Effector CD8-positive, alpha-beta T cell (primary cell): ENCODE results near the gene IFNA13.

Experiments
- DNase-seq: peaks from one replicate; lab custom pipeline; 2025; lab: John Stamatoyannopoulos, UW

IFNA13 gene

DNA sequence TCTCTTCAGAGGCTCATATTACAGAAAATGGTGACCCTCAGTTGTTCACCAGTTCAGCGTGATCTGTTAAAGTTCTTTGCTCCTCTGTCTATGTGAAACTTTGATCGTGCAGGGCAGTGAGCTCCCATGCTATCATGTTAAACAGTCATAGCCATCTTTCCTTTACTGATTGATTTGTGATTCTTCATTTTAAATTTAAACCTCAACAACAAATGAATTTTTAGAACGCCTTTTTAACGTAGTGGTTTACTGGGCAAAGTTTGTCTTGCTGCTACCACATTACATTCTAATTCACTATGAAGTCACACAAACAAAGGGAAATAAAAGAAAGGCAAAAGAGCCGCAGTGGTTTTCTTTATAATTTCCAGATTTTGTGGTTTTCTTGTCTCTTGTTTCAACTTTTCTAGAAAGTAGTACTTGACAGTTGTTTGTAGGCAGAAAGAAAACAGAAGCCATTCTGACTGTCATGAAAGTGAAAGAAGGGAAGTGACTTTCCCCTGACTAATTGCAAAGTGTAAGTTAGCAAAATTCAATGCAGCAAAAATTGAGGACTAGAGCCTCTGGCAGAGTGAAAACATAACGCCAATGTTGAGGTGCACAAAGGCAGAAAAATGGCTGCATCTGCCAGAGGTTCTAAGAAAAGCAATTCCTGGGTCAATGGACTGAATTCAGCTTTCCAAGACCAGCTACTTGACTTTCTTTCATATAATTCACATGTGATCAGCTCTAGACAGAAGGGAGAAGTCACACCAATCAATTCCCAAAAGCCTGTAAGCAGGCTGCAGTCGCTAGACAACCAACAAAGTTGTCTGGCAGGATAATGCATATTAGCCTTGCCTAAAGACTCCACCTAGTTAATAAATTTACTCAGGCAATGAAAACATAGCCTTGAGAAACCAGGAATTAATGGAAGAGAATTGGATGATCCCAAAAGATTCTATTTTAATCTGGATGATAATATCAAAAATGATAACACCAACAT lies 10.1 kb downstream of the IFNA13 start:
- no peak for DNase-seq

DNA sequence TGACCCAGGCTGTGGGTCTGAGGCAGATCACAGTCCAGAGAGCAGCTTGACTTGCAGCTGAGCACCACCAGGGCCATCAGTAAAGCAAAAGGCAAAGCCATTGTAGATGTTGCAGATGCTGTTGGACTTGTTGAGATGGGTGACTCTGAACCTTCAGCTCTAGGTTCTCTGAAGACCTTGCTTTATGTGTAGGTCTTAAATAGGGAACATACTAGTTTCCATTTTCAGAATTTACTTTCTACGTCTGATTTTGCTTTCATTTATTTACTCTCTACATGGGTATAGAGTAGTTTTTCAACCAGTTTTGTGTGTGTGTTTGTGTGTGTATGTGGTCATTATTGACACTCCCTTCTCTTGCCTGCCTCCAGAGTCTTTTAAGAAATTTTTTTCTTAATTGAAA lies 17.1 kb downstream of the IFNA13 start, which contains the start of gene IFNA6:
Gene IFNA6 (minus strand): TSS at position 101 of the 400 bp plus-strand sequence. CDS start 0 bp downstream, at position 101.
- DNase-seq, result no peak

DNA sequence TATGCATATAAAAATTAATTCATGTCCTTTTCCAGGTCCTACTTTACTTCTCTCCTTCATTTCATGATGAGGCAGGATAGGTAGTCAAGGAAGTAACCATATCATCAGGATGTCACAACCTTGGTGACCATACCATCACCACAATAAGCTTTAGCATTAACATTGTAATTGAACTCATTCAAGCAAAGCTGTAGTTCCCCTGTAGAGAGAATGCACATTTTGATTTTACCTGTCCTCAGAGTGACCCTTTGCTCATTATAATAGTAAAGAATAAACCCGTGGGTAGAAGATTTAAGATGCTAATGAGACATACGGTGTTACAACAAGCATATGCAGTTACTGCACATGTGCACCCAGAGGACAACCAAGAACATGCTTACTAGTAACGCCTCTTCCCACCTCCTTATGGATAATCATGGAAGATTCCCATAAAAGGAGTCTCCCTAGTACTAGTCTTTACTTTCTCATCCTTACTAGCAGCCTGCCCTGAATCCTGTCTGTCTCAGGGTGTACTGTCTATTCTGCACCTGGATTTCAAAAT lies 19.4 kb downstream of the IFNA13 start:
- DNase-seq, result no peak

DNA sequence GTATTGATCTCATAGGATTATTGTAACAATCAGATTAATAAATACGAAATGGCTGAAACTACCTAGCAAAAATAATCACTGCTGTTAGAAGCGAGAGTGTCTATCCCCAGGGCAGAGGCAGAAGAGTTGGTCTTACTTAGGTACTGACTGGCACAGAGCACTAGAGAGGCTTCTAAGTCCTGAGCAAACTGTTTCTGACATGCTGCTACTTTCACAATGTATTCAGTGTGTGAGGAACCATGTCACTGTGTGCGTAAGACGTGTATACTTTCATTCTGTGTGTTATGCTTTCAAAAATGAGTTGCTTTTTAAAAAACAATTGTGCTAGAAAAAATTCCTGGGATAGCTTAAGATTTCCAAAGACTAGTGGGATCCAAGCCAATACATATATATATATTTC lies 27.1 kb downstream of the IFNA13 start:
- DNase-seq, result no peak

DNA sequence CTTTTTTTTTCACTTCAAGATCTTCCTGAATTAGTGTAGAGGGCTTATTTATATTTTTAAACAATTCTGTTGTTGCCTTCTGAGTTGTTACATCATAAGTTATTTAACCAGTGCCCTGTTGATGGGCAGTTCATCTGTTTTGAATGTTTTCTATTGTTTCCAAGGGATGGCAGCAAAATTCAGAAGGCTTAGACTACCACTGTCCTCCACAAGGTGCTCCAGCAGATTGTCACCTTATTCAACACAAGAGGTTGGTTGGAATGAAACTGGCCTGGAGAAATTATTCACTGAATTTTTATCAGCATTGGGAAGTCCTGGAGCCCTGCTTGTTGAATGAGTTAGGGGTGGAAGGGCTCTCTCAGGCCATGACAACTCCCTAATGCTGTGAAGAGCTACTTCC lies 31.4 kb downstream of the IFNA13 start:
- DNase-seq, result no peak

DNA sequence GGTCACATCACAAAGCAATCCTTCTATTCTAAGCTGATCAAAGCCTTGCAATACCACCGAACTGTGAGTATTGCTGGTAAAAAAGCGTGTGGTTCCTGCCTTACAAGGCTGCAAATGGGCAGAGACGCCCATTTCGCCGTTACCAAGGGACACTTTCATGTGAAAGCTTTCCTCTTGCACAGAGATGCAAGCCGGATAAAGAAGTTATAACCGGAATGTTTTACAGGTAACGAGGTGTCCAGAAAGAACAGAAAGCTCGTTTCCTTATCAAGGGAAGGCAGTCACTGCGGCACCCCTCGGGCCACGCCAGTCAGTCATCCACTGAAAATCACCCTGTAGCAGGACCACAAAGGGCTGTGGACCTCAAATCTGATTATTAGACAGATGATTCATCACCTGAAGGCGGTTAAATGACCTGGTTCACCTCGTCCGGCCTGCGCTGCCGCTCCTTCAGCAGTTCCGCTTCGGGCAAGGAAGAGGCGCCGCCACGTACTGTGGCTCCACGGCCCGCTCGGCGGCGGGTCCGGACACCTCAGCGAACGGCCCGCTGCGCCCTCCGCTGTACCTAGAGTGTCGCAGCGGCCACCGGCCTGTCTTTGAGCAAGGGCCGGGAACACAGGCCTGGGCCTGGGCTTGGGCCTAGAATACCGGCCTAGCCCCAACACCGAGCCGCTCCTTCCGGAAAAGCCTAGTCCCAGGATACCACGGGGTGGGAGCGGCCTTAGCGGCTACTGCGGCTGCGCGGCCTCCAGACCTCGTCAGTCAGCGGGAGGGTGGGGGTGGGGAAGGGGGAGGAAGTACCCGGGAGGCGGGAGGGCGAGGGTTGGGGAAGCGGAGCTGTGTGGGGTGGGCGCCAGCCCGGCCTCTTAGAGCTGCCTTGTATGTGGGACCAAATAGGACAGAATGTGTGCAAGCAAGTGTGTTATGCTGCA lies 32.9 kb downstream of the IFNA13 start, which contains the start of gene KLHL9:
Gene KLHL9 (minus strand): TSS at position 704 of the 932 bp plus-strand sequence. CDS start 545 bp downstream, at position 159.
- DNase-seq, result peak; percentile 84

DNA sequence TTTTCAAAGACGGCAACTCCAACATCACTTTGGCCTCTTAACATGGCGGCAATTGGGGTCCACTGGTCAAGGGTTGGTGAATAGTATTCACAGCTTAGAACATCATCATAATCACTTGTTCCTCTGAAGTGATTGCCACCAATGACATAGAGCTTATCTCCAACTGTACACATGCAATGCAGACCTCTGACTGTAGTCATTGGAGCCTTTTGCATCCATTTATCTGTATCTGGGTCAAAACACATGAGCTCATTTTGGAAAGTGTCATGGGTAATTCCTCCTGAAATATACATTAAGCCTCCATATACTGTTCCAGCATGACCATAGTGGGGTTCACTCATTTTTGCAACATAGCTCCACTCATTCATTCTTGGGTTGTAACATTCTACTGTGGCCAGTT lies 34.6 kb downstream of the IFNA13 start:
- DNase-seq, result no peak

DNA sequence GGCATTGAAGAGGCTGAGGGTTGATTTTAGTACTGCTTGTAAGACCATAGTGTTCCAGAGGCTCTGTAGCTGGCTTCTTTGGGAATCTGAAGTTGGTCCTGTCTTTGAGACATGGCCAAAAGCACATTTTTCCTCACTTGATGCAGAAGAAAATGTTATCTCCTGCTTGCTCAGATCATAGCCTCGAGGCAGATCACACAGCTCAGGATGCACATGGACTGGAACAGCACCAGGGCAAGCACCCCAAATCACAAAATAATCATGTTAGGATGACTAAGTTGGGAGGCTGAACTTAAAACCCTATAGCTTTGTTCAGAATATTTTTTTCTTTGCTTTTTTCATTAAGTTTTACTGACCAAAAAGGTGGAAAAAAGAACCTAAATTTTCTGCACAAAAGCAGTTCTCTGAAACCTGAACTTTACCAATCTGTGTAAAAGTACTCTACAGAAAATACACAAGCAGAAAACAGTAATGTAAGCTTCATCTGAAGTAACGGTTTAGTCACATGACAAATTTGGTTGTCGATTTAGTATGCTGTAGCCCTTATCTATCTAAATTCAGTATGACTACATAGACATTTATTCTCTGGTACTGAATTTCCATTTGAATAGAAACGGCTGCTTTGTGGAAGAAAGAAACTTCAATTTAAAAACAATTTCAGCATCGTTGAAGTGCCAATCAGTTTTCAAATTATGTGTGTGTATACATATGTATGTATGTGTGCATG lies 36.0 kb downstream of the IFNA13 start:
- DNase-seq, result no peak

DNA sequence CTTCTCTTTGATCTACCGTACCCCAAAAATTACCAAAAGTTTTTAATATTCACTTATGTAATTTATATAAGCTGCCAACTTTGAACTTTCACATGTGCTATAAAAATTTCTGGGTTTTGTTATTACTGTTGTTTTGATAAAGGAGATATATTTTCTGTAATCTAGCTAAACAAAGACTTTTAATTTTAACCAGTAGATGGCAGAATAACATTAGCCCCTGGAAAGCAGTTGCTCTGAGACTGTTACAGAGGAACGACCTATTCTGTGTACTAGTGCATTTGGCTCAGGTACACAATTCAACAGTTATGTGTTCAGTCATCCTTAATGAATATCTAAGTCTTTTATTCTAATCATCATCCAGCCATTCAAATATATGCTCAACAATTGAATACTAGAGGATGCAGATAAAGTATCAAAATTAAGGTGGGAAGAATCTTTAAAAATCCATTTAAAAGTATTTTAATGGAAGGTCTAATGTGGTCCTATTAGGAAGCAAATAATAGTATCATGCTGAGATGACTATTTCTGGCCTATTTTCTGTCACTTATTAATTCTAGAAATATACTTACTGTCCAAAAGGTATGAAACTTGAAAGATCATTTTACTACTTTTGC lies 41.2 kb downstream of the IFNA13 start:
- DNase-seq, result no peak

DNA sequence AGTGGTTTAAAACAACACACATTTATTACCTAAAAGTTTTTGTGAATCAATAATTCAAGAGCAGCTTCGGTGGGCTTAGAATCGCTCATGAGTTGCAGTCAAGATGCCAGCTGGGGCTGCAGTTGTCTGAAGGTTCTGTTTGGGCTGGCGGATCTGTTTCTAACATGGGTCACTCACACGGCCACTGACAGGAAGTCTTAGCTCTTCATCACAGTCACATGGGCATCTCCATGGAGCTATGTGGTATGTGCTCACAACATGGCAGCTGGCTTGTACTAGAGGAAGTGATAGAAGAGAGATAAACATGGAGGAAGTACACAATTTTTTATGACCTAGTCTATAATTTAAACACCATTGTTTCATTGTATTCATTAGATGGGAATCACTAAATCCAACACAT lies 43.8 kb downstream of the IFNA13 start:
- no peak for DNase-seq

DNA sequence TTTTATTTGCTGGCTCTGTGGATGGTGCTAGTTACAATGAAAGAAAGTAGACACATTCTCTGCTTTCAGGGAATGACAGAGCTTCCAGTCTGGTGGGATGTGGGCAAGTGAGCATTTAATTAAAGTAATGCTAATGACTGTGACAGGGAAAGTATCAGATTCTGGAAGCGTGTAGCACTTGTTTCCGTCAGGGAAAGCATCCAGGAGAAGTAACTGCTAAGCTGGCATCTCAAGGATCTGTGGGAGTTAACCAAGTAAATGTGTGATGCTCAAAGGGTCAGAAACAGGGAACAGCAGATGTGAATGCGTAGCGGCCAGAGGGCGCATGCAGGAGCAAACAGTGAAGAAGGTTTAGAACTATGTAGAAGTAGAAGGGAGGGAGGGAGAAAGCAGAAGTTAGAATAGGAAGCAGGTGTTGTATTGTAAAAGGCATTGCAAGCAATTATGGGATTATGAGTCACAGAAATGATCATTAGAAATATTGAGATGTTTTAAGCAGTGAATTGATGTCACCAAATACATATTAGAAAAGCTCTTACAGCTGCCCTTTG lies 44.9 kb downstream of the IFNA13 start:
- DNase-seq, result no peak

DNA sequence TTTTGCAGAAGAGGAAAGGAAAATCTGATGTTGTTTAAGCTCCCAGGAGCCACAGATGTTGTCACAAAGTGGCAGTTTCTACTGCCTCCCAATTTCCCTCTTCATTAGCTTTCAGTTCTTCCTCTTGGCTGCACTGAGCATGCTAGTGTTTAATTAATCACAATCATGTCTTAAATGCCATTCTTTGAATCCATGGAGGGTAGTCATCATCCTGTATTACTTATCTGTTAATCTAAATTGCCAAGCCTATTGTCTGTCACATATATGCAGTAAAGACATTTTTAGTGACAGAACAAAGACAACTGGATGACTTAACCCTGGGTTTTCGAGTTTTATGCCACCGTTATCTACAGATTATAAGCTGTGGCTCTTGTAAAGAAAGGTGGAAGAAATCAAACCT lies 47.4 kb downstream of the IFNA13 start:
- no peak for DNase-seq

DNA sequence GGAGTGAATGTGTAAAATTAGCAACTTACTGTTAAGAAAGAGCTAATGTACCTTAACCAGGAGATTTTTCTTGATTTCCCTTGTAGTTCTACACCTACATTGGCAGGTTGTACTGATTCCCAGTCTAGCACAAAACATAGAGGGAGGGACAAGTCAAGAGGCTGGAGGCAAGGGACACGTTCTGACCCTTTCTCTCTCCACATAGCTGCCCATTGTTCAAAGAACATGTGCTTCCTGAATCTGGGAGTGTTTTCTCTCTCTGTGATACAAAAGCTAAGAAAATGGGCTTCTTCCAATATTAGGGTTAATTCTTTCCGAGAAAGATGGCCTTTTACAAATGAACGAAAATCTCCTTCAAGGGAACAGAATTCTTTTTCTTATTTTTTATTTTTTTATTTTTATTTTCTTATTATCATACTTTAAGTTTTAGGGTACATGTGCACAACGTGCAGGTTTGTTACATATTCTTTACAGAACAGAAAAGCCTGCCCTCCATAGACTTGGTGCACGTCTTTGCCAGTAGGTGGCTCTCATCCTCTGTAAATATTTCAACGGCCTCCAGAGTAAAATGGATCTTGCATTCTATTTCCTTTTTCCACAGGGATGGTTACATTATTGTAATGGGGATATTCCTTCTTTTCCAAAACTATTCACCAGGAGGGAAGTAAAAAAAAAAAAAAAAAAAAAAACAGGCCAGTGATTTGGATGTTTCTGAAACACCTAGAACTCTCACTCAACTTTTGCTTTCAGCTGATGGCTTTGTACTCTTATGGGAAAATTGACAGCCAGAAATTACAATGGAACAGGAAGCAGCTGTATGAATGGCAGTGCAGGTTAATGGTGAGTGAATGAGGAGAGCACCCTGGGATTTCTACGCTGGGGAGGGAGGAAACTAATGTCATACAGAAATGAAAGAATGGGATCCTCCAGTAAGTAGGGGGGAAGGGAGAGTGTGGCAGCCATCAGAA lies 49.6 kb downstream of the IFNA13 start:
- no peak for DNase-seq
